Panc1 (cell line): ENCODE data around the gene CYP24A1. TPM values are rescaled to one million over a fixed set of nuclear protein-coding genes. Genes with fewer than 3 reads are reported as not detected.
A peak's percentile ranks its signal among the peaks of the same experiment; 100 is the strongest.

Source experiments
- ATAC-seq: fragments of 200-7000 bp; cut with Tn5 transposase; 2 replicates; pipeline ENCODE4 v1.9.1; 2020; ENCODE audit warnings: mild to moderate bottlenecking, moderate library complexity
- BruUV-seq: library from RNA; stranded (reverse); fragments of 400-500 nt; replicated peaks from 2 replicates; lab custom pipeline; 2021; lab: Mats Ljungman, UMichigan
- CTCF ChIA-PET: fragments of 300-600 bp; sonication (Branson Sonifier 250); formaldehyde crosslinking; loops from one replicate; lab custom pipeline; 2022; ENCODE audit warnings: antibody characterized with exemption; lab: Charles Lee
- POLR2A ChIA-PET: fragments of 300-600 bp; sonication (Branson Sonifier 250); formaldehyde crosslinking; loops from one replicate; lab custom pipeline; 2022; ENCODE audit warnings: antibody characterized with exemption; lab: Charles Lee
- DNase-seq: peaks from one replicate; pipeline ENCODE4 v3.0.0-alpha.2; 2010; ENCODE audit warnings: low read depth, low spot score
- H3K27ac ChIP-seq: 2 replicates; pipeline ENCODE4 v1.5.1; 2011; ENCODE audit warnings: mild to moderate bottlenecking, low read length, inconsistent platforms
- H3K27me3 ChIP-seq: fragments of 200-500 bp; sonication (Bioruptor generic); 2 replicates; pipeline ENCODE4 v1.6.0; 2014; ENCODE audit warnings: low read length, inconsistent platforms; ENCODE audit not compliant: control insufficient read depth, insufficient read depth
- H3K36me3 ChIP-seq: fragments of 200-500 bp; sonication (Bioruptor generic); 2 replicates; pipeline ENCODE4 v1.5.1; 2014; ENCODE audit warnings: inconsistent platforms, mild to moderate bottlenecking, low read length, moderate library complexity; ENCODE audit not compliant: control insufficient read depth, insufficient read depth
- H3K4me1 ChIP-seq: 2 replicates; pipeline ENCODE4 v1.5.1; 2011; ENCODE audit warnings: inconsistent platforms, mild to moderate bottlenecking, low read length, moderate library complexity; ENCODE audit not compliant: control insufficient read depth, insufficient read depth
- H3K4me3 ChIP-seq, 2 experiments: 2 replicates each; pipeline ENCODE4 v1.5.1; 2011 to 2012; ENCODE audit warnings: low read depth in 2 of 2, low read length in 2 of 2, mild to moderate bottlenecking in 2 of 2, inconsistent platforms in 1 of 2, moderate library complexity in 1 of 2
- H3K9me3 ChIP-seq: fragments of 200-500 bp; sonication (Bioruptor generic); 2 replicates; pipeline ENCODE4 v1.5.1; 2014; ENCODE audit warnings: low read depth, mild to moderate bottlenecking, inconsistent platforms, low read length, moderate library complexity; ENCODE audit not compliant: control insufficient read depth, insufficient read depth
- POLR2AphosphoS5 ChIP-seq: IDR thresholded peaks from 2 replicates; pipeline ENCODE4 v1.6.1; 2012; ENCODE audit warnings: mild to moderate bottlenecking, low read depth, low read length, moderate library complexity
- SIN3A ChIP-seq: IDR thresholded peaks from 2 replicates; pipeline ENCODE4 v1.6.1; 2012; ENCODE audit warnings: low read depth, mild to moderate bottlenecking, low read length, moderate library complexity, borderline replicate concordance; ENCODE audit not compliant: insufficient read depth
- TCF7L2 ChIP-seq: IDR thresholded peaks from 2 replicates; pipeline ENCODE4 v1.6.1; 2011; ENCODE audit warnings: mild to moderate bottlenecking, low read depth, low read length, inconsistent platforms
- in situ Hi-C: cut with HindIII; loops from 2 replicates; pipeline ENCODE4 v1.10.0; 2016; ENCODE audit warnings: low sequenced_read_pairs, low pct_unique_long_range_greater_than_20kb
- intact Hi-C: fragments of 100-400 bp; cut with micrococcal nuclease; formaldehyde crosslinking; loops from one replicate; pipeline ENCODE4 v1.10.0; 2022; ENCODE audit not compliant: unreplicated experiment
- total RNA-seq: library from RNA; stranded (reverse); gene quantifications from one replicate; pipeline ENCODE4 v1.2.1, GENCODE V29; 2021; ENCODE audit not compliant: unreplicated experiment
- TF ChIP-seq, protein P1 (sequence below), 2 experiments: IDR thresholded peaks; 2 replicates each; pipeline ENCODE4 v1.6.1; 2011 to 2012; ENCODE audit warnings: low read depth in 2 of 2, control low read depth in 1 of 2, low read length in 1 of 2, mild to moderate bottlenecking in 1 of 2, moderate library complexity in 1 of 2; ENCODE audit not compliant: insufficient read depth in 1 of 2
- TF ChIP-seq, protein P2 (sequence below): fragments of 450-650 bp; IDR thresholded peaks from 2 replicates; pipeline ENCODE4 v1.5.1; 2017; ENCODE audit warnings: mild to moderate bottlenecking

CYP24A1 gene
- total RNA-seq, 1 experiment from 2014 or later = 3.0 TPM

DNA sequence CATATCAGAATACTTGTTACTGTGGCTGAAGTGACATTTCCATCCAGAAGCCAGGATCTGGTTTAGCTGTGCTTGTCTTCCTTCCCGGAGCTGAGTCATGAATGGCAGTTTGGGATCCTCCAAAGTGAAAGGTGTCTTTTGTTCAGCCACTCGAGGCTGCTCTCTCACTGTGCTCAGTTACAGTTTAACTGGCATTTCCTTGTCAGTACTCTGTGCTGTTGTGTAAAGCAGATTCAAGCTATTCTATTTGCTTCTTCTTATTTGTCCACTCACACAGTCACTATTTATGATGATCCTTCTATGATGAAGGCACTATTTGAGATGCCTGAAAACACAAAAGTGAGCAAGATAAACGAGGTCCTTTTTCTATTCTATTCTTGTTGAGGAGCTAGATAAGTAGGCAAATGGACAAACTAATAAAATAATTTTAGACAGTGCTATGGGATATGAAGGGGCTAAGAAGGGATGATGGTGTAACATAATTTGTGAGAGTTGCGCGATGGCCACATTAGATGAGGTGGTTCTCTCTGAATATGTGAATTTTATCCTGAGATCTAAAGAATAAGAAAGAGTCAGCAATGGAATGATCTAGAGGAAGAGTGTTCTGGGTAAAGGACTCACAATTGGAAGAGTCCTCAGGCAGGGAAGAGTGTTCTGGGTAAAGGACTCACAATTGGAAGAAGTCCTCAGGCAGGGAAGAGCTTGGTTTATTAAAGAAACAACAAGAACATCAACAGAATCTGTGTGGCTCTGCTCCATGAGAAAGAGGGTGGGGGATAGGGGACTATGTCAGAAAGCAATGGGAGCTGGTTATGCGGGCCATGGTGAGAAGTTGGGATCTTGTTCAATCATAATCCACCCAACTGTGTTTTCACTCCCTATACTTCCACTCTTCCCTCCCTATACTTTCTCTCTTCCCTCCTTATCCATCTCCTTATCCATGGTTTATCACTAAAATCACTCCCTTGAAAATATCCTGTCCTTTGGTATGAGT, 40.1 kb downstream of the CYP24A1 start:
- BruUV-seq = no TSS peak
- Histone ChIP-seq H3K27me3 (no peaks in the 10 kb centered on the region; the same call in 1 of the 2 replicates), H3K4me1 (peaks cover 3% of the 10 kb centered on the region; the same call in 1 of the 2 replicates), H3K36me3 (no peaks in the 10 kb centered on the region), H3K4me3 (no peak overlapping the region), H3K27ac (no peak overlapping the region), H3K9me3 (no peaks in the 10 kb centered on the region; the same call in 1 of the 2 replicates)
- ChIA-PET POLR2A (no interaction called here), CTCF (no interaction called here)
- no peak; the same call in 1 of the 2 replicates for ATAC-seq
- TF ChIP-seq, protein P1, sequence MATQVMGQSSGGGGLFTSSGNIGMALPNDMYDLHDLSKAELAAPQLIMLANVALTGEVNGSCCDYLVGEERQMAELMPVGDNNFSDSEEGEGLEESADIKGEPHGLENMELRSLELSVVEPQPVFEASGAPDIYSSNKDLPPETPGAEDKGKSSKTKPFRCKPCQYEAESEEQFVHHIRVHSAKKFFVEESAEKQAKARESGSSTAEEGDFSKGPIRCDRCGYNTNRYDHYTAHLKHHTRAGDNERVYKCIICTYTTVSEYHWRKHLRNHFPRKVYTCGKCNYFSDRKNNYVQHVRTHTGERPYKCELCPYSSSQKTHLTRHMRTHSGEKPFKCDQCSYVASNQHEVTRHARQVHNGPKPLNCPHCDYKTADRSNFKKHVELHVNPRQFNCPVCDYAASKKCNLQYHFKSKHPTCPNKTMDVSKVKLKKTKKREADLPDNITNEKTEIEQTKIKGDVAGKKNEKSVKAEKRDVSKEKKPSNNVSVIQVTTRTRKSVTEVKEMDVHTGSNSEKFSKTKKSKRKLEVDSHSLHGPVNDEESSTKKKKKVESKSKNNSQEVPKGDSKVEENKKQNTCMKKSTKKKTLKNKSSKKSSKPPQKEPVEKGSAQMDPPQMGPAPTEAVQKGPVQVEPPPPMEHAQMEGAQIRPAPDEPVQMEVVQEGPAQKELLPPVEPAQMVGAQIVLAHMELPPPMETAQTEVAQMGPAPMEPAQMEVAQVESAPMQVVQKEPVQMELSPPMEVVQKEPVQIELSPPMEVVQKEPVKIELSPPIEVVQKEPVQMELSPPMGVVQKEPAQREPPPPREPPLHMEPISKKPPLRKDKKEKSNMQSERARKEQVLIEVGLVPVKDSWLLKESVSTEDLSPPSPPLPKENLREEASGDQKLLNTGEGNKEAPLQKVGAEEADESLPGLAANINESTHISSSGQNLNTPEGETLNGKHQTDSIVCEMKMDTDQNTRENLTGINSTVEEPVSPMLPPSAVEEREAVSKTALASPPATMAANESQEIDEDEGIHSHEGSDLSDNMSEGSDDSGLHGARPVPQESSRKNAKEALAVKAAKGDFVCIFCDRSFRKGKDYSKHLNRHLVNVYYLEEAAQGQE (IDR thresholded peaks at IDR 0.05; ENCODE audit: insufficient read depth in 1 of 2, low read depth in 2 of 2, low read length in 1 of 2) = no peak
- TF ChIP-seq SIN3A (no peak), POLR2AphosphoS5 (no peak), TCF7L2 (no peak)
- TF ChIP-seq, protein P2, sequence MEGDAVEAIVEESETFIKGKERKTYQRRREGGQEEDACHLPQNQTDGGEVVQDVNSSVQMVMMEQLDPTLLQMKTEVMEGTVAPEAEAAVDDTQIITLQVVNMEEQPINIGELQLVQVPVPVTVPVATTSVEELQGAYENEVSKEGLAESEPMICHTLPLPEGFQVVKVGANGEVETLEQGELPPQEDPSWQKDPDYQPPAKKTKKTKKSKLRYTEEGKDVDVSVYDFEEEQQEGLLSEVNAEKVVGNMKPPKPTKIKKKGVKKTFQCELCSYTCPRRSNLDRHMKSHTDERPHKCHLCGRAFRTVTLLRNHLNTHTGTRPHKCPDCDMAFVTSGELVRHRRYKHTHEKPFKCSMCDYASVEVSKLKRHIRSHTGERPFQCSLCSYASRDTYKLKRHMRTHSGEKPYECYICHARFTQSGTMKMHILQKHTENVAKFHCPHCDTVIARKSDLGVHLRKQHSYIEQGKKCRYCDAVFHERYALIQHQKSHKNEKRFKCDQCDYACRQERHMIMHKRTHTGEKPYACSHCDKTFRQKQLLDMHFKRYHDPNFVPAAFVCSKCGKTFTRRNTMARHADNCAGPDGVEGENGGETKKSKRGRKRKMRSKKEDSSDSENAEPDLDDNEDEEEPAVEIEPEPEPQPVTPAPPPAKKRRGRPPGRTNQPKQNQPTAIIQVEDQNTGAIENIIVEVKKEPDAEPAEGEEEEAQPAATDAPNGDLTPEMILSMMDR = no peak
- in situ Hi-C loops = no loop called here
- intact Hi-C loops = no loop called here
- no peak for DNase-seq

DNA sequence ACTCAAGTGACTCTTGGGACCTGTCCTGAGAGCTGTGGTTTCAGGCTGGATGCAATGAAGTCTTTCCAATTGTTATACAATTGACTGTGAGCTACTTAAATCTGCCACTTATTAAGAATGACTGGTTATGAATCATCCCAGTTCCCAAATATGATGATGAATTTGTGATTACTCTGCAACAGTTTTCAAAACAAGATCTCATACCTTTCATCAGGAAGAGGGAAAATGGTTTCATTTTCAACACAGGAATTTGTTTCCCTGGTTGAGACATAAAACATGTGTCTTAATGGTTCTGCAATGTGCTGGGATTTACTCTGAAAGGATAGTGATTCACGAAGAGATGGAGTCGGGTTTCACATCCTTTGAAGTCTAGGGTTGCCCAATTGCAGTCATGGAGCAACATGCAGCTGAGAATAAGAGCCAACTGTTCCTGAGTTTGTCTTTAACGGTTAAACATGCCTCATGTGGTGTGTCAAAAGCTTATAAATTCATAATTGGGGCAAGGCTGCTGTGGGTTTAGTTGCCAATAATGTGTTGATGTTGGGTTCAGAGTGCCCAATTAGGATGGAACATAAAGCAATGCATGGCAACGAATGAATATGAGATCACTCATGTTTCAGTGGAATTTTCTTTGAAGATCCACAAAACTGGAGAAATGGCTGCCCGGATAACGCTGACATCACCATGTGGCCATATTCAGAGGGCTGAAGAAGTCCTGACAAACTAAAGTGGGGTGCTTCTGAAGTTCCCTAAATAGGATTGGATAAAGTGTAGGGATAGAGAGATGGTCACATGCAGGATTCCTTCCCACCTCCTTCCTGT, 41.0 kb downstream of the CYP24A1 start:
- H3K27me3 ChIP-seq = no peaks in the 10 kb centered on the region
- in situ Hi-C loops = no loop called here
- ChIA-PET CTCF (no interaction called here), POLR2A (no interaction called here)
- H3K4me3 ChIP-seq = no peak overlapping the region
- no peaks in the 10 kb centered on the region; the same call in 1 of the 2 replicates for H3K9me3 ChIP-seq
- intact Hi-C loops = no loop called here
- DNase-seq = peak; percentile 66
- peak; percentile 63; the same call in 1 of the 2 replicates for ATAC-seq
- no peak overlapping the region for H3K27ac ChIP-seq
- no TSS peak for BruUV-seq
- H3K4me1 ChIP-seq = peaks cover 3% of the 10 kb centered on the region; the same call in 1 of the 2 replicates
- no peak for TF ChIP-seq SIN3A
- no peaks in the 10 kb centered on the region for H3K36me3 ChIP-seq
